Body of pancreas (tissue), 4 donors: ENCODE measurements around the gene ENO2.
"Not testable (repeated sequence)": the region's sequence is repeated elsewhere in the genome, so short reads cannot be mapped to it uniquely, and the experiment has no call there.

ENCODE experiments used
- CTCF ChIP-seq, 7 experiments: fragments of 450-650 bp in 4 of 7; fragments of 200-600 bp in 3 of 7; sonication (generic) in 3 of 7; IDR thresholded peaks; one replicate each; pipeline ENCODE4 v1.5.1; 2016 to 2019; ENCODE audit warnings: antibody characterized with exemption in 7 of 7
- POLR2A ChIP-seq, 3 donors: fragments of 450-650 bp; IDR thresholded peaks; one replicate each; pipeline ENCODE4 v1.6.1; 2016; ENCODE audit warnings: antibody characterized with exemption in 3 of 3, mild to moderate bottlenecking in 2 of 3

DNA sequence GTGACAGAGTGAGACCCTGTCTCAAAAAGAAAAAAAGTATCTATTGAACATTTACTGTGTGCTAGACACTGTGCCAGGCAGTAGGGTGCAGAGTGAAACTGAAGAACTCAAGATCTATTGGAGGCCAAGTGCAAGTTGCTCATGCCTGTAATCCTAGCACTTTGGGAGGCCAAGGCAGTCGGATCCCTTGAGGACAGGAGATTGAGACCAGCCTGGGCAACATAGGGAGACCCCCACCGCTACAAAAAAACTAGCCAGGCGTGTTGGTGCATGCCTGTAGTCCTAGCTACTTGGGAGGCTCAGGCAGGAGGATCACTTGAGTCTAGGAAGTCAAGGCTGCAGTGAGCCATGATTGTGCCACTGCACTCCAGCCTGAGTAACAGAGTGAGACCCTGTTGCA is 21.7 kb upstream of the ENO2 start:
- not testable (repeated sequence) for TF ChIP-seq POLR2A, CTCF (IDR thresholded peaks at IDR 0.05)
